GM21381 (cell line): ENCODE data around the gene C3orf20.

Experiments
- ATAC-seq: cut with Tn5 transposase; IDR thresholded peaks from one replicate; pipeline ENCODE4 v1.9.1; 2021; ENCODE audit warnings: mild to moderate bottlenecking, moderate library complexity; ENCODE audit not compliant: unreplicated experiment

Gene C3orf20

GRCh38 chr3:14698601-14699244 lies 23.8 kb downstream of the C3orf20 start:
- no peak for ATAC-seq

DNA sequence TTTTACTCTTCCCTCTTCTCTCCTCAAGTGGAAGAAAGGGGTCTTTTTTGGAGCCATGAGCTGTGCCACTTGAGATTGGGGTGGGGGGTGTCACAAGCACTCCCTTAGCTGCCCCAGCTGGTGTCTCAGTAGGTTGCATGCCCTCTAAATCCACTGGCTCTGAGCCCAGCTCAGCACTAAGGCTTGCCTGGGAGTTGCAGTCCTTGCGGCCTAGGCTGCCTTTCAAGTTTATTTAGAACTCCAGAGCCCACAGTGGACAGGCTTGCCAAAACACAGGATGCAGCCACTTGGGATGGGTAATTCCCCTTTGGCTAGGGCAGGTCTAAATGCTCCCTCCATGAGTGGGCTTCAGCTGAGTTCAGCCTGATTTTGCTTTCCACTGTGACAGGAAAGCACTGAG lies 24.7 kb downstream of the C3orf20 start:
- no peak for ATAC-seq

DNA sequence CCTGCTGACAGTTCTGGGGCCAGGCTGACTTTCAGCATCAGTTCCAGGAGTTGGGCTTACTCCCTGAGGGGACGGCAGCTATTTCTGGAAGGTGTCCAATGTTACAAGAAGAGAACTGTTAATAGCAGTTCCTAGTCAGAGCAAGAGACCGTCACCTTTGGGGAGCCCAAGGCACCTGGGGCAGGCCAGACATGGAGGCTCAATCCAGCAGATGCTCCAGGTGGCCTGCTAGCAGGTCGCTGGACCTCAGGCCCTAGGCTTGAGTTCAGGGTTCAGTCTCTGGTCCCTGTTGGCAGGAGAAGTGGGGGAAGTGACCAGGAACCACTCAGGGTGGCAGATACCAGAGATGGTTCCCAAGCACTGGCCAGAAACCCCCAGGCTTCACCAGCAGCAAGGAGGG lies 25.9 kb downstream of the C3orf20 start:
- no peak for ATAC-seq

- no peak for ATAC-seq
These were observed 26.7 kb downstream of the C3orf20 start for GRCh38 chr3:14701676-14702075.

DNA sequence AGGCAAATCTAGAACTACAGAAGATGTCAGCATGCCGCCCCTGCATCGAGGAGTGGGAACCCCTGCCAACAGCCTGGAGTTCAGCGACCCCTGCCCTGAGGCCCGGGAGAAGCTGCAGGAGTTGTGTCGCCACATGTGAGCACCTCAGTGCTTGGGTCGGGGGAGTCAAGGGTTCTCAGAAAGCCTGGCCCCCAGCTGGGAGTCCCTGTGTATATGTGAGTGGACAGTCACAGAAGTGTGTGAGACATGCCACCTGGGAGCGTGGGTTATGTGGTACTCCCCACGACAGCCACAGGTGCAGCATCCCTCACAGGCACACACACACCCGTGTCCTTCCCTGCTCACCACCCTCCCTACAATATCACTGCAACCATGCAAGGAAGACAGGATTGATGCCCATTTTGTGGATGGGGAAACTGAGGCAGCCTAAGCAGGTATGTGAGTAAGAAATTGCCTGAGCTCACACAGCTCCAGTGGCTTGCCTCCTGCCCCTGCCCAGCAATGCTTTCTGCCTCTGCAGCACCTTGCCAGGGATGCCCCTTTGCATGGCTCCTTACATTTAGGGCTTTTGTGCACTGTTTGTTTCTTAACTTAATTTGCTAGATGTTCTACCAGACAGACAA lies 28.3 kb downstream of the C3orf20 start:
- no peak for ATAC-seq

GRCh38 chr3:14703791-14704190 lies 28.9 kb downstream of the C3orf20 start:
- no peak for ATAC-seq

- ATAC-seq = no peak
These were observed 31.2 kb downstream of the C3orf20 start for GRCh38 chr3:14706096-14706495.

DNA sequence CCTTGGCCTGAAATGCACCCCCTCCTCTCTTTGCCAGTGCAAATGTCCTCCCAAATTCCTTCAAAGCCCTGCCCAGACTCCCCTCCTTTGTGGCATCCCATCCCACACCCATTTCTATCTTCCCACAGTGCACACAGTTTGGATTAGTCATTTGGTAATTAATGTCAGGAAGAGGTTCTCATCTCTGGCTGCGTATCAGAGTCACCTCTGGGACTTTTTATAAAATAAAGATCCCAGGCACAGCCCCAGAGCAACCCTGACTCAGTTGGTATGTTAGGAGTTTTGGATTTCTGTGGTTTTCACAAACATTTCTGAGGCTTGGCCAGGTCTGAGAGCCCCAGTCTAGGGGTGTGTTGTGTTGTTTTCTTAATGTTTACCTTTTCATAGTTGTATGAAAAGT lies 41.6 kb downstream of the C3orf20 start:
- ATAC-seq = no peak

- no peak for ATAC-seq
These were observed 42.4 kb downstream of the C3orf20 start for GRCh38 chr3:14717307-14717706.

DNA sequence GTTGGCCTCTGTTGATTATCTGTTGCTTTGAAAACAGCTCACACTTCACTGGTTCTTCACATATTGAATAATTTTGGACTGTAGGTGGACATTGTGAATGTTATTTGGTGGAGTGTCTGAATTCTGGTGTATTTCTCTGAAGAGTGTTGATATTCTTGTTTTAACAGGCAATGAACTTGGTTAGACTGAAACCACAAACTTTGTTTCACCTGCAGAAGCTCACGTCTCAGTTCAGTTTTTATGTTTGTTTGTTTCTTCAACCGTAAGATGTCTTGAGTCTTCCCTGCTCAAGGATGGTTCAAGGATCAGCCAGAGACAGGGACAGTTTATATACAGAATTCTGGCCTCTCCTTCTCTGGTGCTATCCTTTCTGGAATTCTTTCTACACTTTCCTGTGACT lies 43.6 kb downstream of the C3orf20 start:
- ATAC-seq = no peak

DNA sequence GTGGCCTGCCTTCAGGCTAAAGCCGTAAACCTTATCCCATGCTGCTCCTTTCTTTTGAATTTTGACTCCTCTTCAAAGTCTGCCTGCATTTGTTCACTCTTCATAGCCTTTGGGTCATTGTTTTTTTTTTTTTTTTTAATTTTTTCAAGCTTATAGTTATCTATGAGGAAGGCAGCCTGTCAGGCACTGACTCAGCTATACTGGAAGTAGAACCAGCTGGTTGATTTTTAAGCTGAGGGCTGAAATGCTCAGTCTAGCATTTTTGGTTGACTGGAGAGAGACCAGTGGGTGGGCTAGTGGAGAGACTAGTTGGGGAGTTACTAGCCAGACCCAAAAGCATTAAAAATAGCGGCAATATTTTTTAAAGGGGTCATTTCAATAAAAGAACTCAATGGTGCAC lies 44.1 kb downstream of the C3orf20 start:
- peak; percentile 49 for ATAC-seq

DNA sequence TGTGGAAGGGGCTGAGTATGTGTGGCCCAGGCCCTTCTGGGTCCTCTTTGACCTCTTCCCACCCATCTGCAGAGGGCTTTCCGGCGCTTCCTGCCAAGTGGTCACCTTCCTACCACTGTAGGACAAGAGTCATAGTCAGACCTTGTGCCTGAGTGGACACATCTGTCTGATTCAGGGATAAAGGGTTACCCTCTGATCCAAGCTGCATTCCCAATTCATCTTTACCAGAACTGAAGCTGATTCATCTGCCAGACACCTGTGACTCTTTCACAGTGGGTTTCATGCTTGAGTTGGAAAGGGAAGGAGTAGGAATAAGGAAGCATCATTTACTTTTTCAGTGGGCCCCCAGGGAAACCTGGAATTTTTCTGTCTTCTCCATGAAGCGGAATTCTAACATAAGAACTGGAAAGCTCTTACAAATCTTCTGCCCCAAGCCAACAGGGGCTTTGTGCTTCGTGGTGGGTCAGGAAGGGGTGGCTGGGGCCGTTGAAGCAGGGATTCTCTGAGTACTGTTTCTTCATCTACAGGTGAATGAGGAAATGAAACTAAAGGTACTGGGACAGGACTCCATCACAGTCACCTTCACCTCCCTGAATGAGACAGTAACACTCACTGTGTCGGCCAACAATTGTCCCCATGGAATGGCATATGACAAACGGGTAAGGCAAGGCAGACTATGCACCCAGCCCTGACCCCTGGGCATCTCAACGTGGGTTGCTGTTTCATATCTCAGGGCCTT lies 46.4 kb downstream of the C3orf20 start:
- ATAC-seq = no peak

DNA sequence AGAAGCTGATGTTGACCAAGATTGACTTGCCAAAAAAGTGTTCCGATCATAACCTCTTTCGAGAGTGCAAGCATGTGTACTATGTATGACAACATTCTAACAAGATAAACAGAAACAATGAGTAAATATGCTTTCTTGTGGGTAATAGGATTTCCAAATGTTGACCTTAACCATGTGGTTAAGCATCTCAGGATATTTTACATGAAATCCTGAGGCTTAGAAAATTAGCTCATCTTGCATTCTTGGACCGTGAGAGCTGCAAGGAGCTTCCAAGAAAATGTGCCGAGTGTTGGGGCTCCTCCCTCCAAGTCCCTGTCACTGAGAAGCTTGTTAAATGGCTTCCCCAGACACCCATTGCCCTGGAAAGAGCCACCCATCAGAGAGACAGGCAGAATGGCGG lies 50.1 kb downstream of the C3orf20 start:
- ATAC-seq = no peak

GRCh38 chr3:14725564-14726440 lies 50.9 kb downstream of the C3orf20 start:
- ATAC-seq = no peak

GRCh38 chr3:14726441-14726780 lies 51.5 kb downstream of the C3orf20 start:
- no peak for ATAC-seq

- no peak for ATAC-seq
These were observed 53.2 kb downstream of the C3orf20 start for GRCh38 chr3:14728113-14728512.

- no peak for ATAC-seq
These were observed 55.9 kb downstream of the C3orf20 start for GRCh38 chr3:14730703-14731382.

DNA sequence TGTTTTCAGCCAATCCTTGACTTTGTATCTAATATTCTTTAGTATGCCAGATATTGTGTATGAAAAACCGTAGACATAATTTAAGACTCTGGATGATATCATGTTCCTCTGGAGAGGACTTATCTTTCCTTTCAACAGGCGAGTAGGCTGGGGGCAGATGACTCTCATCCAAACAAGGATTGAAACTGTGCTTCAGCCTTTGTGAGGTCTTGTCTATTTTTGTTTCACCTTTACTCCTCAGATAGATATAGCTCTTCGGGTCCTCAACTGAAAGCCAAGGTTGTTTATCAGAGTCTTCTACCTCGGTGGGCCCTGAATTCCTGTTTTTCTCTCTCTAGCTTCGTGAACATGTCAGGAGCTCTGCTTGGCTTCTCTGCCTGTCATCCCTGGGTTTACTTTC lies 66.0 kb downstream of the C3orf20 start:
- ATAC-seq = no peak

- no peak for ATAC-seq
These were observed 66.6 kb downstream of the C3orf20 start for GRCh38 chr3:14741510-14741909.

- no peak for ATAC-seq
These were observed 69.6 kb downstream of the C3orf20 start for GRCh38 chr3:14744556-14744955.

GRCh38 chr3:14750650-14751049 lies 75.7 kb downstream of the C3orf20 start:
- ATAC-seq = no peak
